SU-DHL-6 (cell line): ENCODE measurements around the gene AGTRAP.

ENCODE experiments used
- EZH2phosphoT487 ChIP-seq: fragments of 200-600 bp; sonication (generic), shearing (Covaris generic); conservative IDR thresholded peaks from 2 replicates; pipeline ENCODE4 v1.6.1; 2018; ENCODE audit warnings: mild to moderate bottlenecking, antibody characterized with exemption, low read length, moderate library complexity, mixed read lengths
- TF ChIP-seq, protein P1 (sequence below): fragments of 200-600 bp; sonication (generic); IDR thresholded peaks from one replicate; pipeline ENCODE4 v1.5.1; 2017; ENCODE audit warnings: antibody characterized with exemption, mild to moderate bottlenecking, low read length, moderate library complexity; ENCODE audit not compliant: insufficient read depth, poor library complexity, severe bottlenecking

DNA sequence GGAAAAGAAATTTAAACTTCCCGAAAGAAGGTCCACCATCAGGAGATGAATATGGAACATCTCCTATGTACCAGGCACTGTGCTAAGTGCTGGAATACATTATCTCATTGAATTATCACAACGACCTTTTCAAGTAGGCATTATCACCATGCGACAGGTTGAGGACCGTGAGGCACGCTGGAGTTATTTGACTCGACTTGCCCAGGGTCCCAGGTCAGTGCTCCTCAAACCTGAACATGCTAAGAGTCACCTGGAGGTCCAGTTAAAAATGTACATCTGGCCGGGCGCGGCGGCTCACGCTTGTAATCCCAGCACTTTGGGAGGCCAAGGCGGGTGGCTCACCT, 15.9 kb upstream of the AGTRAP start:
- TF ChIP-seq, protein P1, sequence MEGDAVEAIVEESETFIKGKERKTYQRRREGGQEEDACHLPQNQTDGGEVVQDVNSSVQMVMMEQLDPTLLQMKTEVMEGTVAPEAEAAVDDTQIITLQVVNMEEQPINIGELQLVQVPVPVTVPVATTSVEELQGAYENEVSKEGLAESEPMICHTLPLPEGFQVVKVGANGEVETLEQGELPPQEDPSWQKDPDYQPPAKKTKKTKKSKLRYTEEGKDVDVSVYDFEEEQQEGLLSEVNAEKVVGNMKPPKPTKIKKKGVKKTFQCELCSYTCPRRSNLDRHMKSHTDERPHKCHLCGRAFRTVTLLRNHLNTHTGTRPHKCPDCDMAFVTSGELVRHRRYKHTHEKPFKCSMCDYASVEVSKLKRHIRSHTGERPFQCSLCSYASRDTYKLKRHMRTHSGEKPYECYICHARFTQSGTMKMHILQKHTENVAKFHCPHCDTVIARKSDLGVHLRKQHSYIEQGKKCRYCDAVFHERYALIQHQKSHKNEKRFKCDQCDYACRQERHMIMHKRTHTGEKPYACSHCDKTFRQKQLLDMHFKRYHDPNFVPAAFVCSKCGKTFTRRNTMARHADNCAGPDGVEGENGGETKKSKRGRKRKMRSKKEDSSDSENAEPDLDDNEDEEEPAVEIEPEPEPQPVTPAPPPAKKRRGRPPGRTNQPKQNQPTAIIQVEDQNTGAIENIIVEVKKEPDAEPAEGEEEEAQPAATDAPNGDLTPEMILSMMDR, result no peak
- no peak for TF ChIP-seq EZH2phosphoT487
